Astrocyte (in vitro differentiated cells and primary cell): ENCODE measurements around the gene P2RX4.

Experiments
- EZH2 ChIP-seq: IDR thresholded peaks from 2 replicates; pipeline ENCODE4 v1.6.1; 2012; ENCODE audit warnings: mild to moderate bottlenecking, low read length, inconsistent platforms; ENCODE audit not compliant: insufficient read depth
- TF ChIP-seq, protein P1 (sequence below): IDR thresholded peaks from 2 replicates; pipeline ENCODE4 v1.5.1; 2011; ENCODE audit warnings: low read depth, mild to moderate bottlenecking, inconsistent platforms, low read length, moderate library complexity; ENCODE audit not compliant: insufficient read depth

DNA sequence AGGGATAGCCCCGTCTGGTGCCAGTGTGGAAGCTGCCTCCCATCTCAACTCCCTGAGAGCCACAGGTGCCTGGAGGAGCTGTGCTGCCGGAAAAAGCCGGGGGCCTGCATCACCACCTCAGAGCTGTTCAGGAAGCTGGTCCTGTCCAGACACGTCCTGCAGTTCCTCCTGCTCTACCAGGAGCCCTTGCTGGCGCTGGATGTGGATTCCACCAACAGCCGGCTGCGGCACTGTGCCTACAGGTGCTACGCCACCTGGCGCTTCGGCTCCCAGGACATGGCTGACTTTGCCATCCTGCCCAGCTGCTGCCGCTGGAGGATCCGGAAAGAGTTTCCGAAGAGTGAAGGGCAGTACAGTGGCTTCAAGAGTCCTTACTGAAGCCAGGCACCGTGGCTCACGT lies 25.5 kb upstream of the P2RX4 start:
- TF ChIP-seq, protein P1, sequence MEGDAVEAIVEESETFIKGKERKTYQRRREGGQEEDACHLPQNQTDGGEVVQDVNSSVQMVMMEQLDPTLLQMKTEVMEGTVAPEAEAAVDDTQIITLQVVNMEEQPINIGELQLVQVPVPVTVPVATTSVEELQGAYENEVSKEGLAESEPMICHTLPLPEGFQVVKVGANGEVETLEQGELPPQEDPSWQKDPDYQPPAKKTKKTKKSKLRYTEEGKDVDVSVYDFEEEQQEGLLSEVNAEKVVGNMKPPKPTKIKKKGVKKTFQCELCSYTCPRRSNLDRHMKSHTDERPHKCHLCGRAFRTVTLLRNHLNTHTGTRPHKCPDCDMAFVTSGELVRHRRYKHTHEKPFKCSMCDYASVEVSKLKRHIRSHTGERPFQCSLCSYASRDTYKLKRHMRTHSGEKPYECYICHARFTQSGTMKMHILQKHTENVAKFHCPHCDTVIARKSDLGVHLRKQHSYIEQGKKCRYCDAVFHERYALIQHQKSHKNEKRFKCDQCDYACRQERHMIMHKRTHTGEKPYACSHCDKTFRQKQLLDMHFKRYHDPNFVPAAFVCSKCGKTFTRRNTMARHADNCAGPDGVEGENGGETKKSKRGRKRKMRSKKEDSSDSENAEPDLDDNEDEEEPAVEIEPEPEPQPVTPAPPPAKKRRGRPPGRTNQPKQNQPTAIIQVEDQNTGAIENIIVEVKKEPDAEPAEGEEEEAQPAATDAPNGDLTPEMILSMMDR = no peak
- no peak for TF ChIP-seq EZH2
